GM18520 (cell line): ENCODE data around the gene KCNQ1.

Experiments used
- ATAC-seq: cut with Tn5 transposase; IDR thresholded peaks from one replicate; pipeline ENCODE4 v1.9.1; 2021; ENCODE audit not compliant: unreplicated experiment

The KCNQ1 gene

GRCh38 chr11:2739531-2740274 is 294.9 kb downstream of the KCNQ1 start:
- no peak for ATAC-seq

GRCh38 chr11:2740275-2740940 is 295.6 kb downstream of the KCNQ1 start:
- no peak for ATAC-seq

- ATAC-seq, result no peak
Observed at GRCh38 chr11:2741006-2741376, 296.2 kb downstream of the KCNQ1 start.

- no peak for ATAC-seq
Observed at GRCh38 chr11:2741377-2742131, 296.7 kb downstream of the KCNQ1 start.

- no peak for ATAC-seq
Observed at GRCh38 chr11:2742201-2742600, 297.4 kb downstream of the KCNQ1 start.

GRCh38 chr11:2742611-2743426 is 298.0 kb downstream of the KCNQ1 start:
- no peak for ATAC-seq

GRCh38 chr11:2743427-2744110 is 298.8 kb downstream of the KCNQ1 start:
- ATAC-seq, result no peak

- no peak for ATAC-seq
Observed at GRCh38 chr11:2744166-2744565, 299.4 kb downstream of the KCNQ1 start.

GRCh38 chr11:2745511-2745910 is 300.7 kb downstream of the KCNQ1 start:
- no peak for ATAC-seq

GRCh38 chr11:2746401-2747247 is 301.8 kb downstream of the KCNQ1 start:
- ATAC-seq, result no peak

- ATAC-seq, result no peak
Observed at GRCh38 chr11:2747248-2748027, 302.6 kb downstream of the KCNQ1 start.

GRCh38 chr11:2748061-2748813 is 303.4 kb downstream of the KCNQ1 start:
- ATAC-seq, result no peak

- no peak for ATAC-seq
Observed at GRCh38 chr11:2748814-2749554, 304.2 kb downstream of the KCNQ1 start.

GRCh38 chr11:2750101-2750681 is 305.4 kb downstream of the KCNQ1 start:
- no peak for ATAC-seq

- no peak for ATAC-seq
Observed at GRCh38 chr11:2750682-2751522, 306.1 kb downstream of the KCNQ1 start.

GRCh38 chr11:2751523-2752203 is 306.9 kb downstream of the KCNQ1 start:
- ATAC-seq, result no peak
